Measurements from ENCODE around the gene SEMA4G.

DNA sequence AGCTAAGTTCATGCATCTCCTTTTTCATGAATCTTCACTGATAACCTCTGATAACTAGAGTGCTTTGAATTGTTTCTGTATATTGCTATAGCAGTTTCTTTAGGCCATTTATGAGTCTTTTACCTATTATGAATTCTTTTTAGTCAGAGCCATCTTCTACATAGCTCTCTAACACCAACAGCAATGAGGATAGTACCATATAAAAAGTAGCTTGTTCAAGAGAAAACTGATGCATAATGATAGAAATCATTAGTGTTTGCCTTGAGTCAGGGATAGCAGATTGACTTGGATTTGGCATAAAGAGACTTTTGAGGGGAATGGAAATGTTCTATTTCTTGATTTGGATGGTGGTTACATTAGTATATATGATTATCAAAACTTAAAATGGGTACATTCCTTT lies 25.8 kb upstream of the SEMA4G start:
- TF ChIP-seq ZNF384 (IDR thresholded peaks at IDR 0.05) (no peak), NFRKB (IDR thresholded peaks at IDR 0.05) (no peak), FOXK2 (IDR thresholded peaks at IDR 0.05) (no peak), SP1 (IDR thresholded peaks at IDR 0.05) (no peak), LEF1 (IDR thresholded peaks at IDR 0.05; ENCODE audit: borderline replicate concordance) (no peak), ARNT (IDR thresholded peaks at IDR 0.05) (no peak)
